A549 (cell line): ENCODE results near the gene THUMPD3.

ENCODE experiments used
- JUN ChIP-seq, 2 experiments: fragments of >200 bp; sonication (Bioruptor Twin); formaldehyde crosslinking; IDR thresholded peaks; 2 replicates in 1 of 2; 3 replicates in 1 of 2; pipeline ENCODE4 v1.6.1; 2016 to 2017
- POLR2A ChIP-seq: IDR thresholded peaks from 2 replicates; pipeline ENCODE4 v1.6.1; 2012; ENCODE audit warnings: mild to moderate bottlenecking, low read length
- ZC3H11A ChIP-seq: fragments of 450-650 bp; IDR thresholded peaks from 2 replicates; pipeline ENCODE4 v1.6.1; 2014; ENCODE audit warnings: antibody characterized with exemption, mild to moderate bottlenecking

DNA sequence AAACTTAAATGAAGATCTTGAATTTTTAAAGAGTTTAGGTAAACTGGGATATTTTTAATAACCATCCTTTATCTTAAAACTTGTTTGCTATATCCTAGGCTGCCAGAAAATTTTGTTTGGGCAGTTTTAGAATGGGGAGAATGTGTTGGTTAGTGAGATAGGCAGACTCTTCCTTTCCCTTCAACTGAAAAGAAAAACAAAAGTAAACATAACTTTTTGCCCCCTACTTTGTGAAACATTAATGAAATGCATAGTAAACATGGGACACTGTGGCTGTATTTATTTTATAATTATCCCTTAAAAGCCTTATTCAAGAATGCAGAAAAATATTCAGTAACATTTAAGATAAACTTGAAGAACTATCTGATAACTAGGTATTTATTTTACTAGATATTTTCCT is 65.6 kb downstream of the THUMPD3 start:
- TF ChIP-seq ZC3H11A (no peak), POLR2A (no peak), JUN (IDR thresholded peaks at IDR 0.05) (no peak)
